ENCODE measurements around the gene SRSF4.

SRSF4 gene

GRCh38 chr1:29200906-29201594 is 19.4 kb upstream of the SRSF4 start:
- no peak for DNase-seq

- no peak for DNase-seq
Observed at GRCh38 chr1:29197993-29198392, 16.3 kb upstream of the SRSF4 start.

GRCh38 chr1:29197590-29197924 is 15.9 kb upstream of the SRSF4 start:
- DNase-seq: no peak

GRCh38 chr1:29196863-29197589 is 15.3 kb upstream of the SRSF4 start:
- DNase-seq: no peak

GRCh38 chr1:29195881-29196291 is 14.2 kb upstream of the SRSF4 start:
- DNase-seq: no peak

- no peak for DNase-seq
Observed at GRCh38 chr1:29193879-29194455, 12.3 kb upstream of the SRSF4 start.

- no peak for DNase-seq
Observed at GRCh38 chr1:29190718-29191117, 9.0 kb upstream of the SRSF4 start.

GRCh38 chr1:29186707-29187106 is 5.0 kb upstream of the SRSF4 start:
- DNase-seq: no peak

- DNase-seq: no peak
Observed at GRCh38 chr1:29186252-29186651, 4.6 kb upstream of the SRSF4 start.

- DNase-seq: no peak
Observed at GRCh38 chr1:29183287-29183686, 1.6 kb upstream of the SRSF4 start.

- DNase-seq: peak; percentile 70
Observed at GRCh38 chr1:29180497-29181412, 945 bp downstream of the SRSF4 start.

- DNase-seq: no peak
Observed at GRCh38 chr1:29179641-29180184, 2.0 kb downstream of the SRSF4 start.

GRCh38 chr1:29177022-29177705 is 4.5 kb downstream of the SRSF4 start:
- DNase-seq: no peak

- peak; percentile 51 for DNase-seq
Observed at GRCh38 chr1:29176576-29176975, 5.1 kb downstream of the SRSF4 start.

GRCh38 chr1:29172415-29172939 is 9.2 kb downstream of the SRSF4 start:
- no peak for DNase-seq

- no peak for DNase-seq
Observed at GRCh38 chr1:29171521-29171920, 10.2 kb downstream of the SRSF4 start.

- DNase-seq: no peak
Observed at GRCh38 chr1:29171089-29171488, 10.6 kb downstream of the SRSF4 start.

- no peak for DNase-seq
Observed at GRCh38 chr1:29169976-29170375, 11.7 kb downstream of the SRSF4 start.

GRCh38 chr1:29167904-29168303 is 13.8 kb downstream of the SRSF4 start:
- no peak for DNase-seq

- peak; percentile 17 for DNase-seq
Observed at GRCh38 chr1:29166291-29166878, 15.3 kb downstream of the SRSF4 start.

- DNase-seq: no peak
Observed at GRCh38 chr1:29164588-29164987, 17.1 kb downstream of the SRSF4 start.

Measured in kidney glomerular epithelial cell (primary cell).